Kidney (tissue), 14 donors: ENCODE measurements around the gene RAB7A. TPM values are rescaled to one million over a fixed set of nuclear protein-coding genes. Genes with fewer than 3 reads are reported as not detected.

Experiments
- DNase-seq, 5 donors: peaks; one replicate each; pipeline ENCODE4 v3.0.0-alpha.2; 2013 to 2020
- FAIRE-seq: peaks from 2 replicates; lab custom pipeline; 2012; peaks lifted over from hg19 to GRCh38; lab: Jason Lieb, UNC
- H3K27ac ChIP-seq, 2 donors: one replicate each; pipeline ENCODE4 v1.7.0; 2013; ENCODE audit warnings: low read depth in 2 of 2, low read length in 2 of 2, inconsistent platforms in 1 of 2
- H3K27me3 ChIP-seq: one replicate; pipeline ENCODE4 v1.7.1; 2013; ENCODE audit warnings: low read length, inconsistent platforms; ENCODE audit not compliant: control insufficient read depth, insufficient read depth
- H3K36me3 ChIP-seq, 3 donors: one replicate each; pipeline versions ENCODE4 v1.7.0 to v1.7.1; 2013; ENCODE audit warnings: low read length in 3 of 3, control low read depth in 1 of 3, inconsistent platforms in 1 of 3; ENCODE audit not compliant: insufficient read depth in 3 of 3, control insufficient read depth in 2 of 3
- H3K4me1 ChIP-seq, 3 donors: one replicate each; pipeline versions ENCODE4 v1.7.0 to v1.7.1; 2013; ENCODE audit warnings: low read length in 3 of 3, inconsistent platforms in 1 of 3, low read depth in 1 of 3; ENCODE audit not compliant: control insufficient read depth in 2 of 3, insufficient read depth in 2 of 3
- H3K4me3 ChIP-seq, 3 donors: one replicate each; pipeline versions ENCODE4 v1.7.0 to v1.8.1; 2013; ENCODE audit warnings: low read length in 3 of 3, control low read depth in 1 of 3, inconsistent platforms in 1 of 3
- H3K9ac ChIP-seq, 3 donors: one replicate each; pipeline versions ENCODE4 v1.7.0 to v1.7.1; 2013; ENCODE audit warnings: low read length in 3 of 3, control low read depth in 1 of 3, inconsistent platforms in 1 of 3
- H3K9me3 ChIP-seq, 3 donors: one replicate each; pipeline versions ENCODE4 v1.7.0 to v1.7.1; 2013; ENCODE audit warnings: low read length in 3 of 3, control low read depth in 1 of 3, inconsistent platforms in 1 of 3; ENCODE audit not compliant: control insufficient read depth in 2 of 3, insufficient read depth in 1 of 3
- intact Hi-C: fragments of 100-400 bp; cut with DNase I; formaldehyde crosslinking; loops from one replicate; pipeline ENCODE4 v1.11.1; 2022
- polyA plus RNA-seq: library from polyadenylated mRNA; stranded (reverse); fragments of 350-450 nt; fragmentation: Illumina TruSeq; extraction: RNeasy Lipid Tissue Mini Kit (QIAGEN cat#74804); gene quantifications from one replicate; pipeline ENCODE4 v1.2.3, GENCODE V29; 2014; ENCODE audit warnings: low read depth, low replicate concordance; ENCODE audit not compliant: insufficient read depth
- total RNA-seq: library from RNA; stranded (reverse); fragmentation: NEBNext Ultra II Directional; extraction: Animal tissue kit (Norgen Biotek cat#: 25700); gene quantifications from one replicate; pipeline ENCODE4 v1.2.1, GENCODE V29; 2021
- TF ChIP-seq, protein P1 (sequence below): IDR thresholded peaks from 3 replicates; pipeline ENCODE4 v1.5.1; 2012; ENCODE audit warnings: mild to moderate bottlenecking, moderate library complexity, borderline replicate concordance; ENCODE audit not compliant: insufficient read depth; ENCODE audit errors: extremely low read depth
- donor health status: control.
- donor health status: control.
- donor health status: control.
- donor health status: control.
- donor health status: control.
- donor health status: DM: yes; HTN: yes; CAD: no.
- donor health status: Normal renal cell carcinoma (clear cell type).

Gene RAB7A
- total and polyA plus RNA-seq, 2 donors from 2014 or later: 211 to 248 TPM

- no peak overlapping the region for H3K27ac ChIP-seq
- TF ChIP-seq, protein P1, sequence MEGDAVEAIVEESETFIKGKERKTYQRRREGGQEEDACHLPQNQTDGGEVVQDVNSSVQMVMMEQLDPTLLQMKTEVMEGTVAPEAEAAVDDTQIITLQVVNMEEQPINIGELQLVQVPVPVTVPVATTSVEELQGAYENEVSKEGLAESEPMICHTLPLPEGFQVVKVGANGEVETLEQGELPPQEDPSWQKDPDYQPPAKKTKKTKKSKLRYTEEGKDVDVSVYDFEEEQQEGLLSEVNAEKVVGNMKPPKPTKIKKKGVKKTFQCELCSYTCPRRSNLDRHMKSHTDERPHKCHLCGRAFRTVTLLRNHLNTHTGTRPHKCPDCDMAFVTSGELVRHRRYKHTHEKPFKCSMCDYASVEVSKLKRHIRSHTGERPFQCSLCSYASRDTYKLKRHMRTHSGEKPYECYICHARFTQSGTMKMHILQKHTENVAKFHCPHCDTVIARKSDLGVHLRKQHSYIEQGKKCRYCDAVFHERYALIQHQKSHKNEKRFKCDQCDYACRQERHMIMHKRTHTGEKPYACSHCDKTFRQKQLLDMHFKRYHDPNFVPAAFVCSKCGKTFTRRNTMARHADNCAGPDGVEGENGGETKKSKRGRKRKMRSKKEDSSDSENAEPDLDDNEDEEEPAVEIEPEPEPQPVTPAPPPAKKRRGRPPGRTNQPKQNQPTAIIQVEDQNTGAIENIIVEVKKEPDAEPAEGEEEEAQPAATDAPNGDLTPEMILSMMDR: no peak
- no peak for DNase-seq
- intact Hi-C loops: no loop called here
- no peak overlapping the region for H3K9ac ChIP-seq
- no peak for FAIRE-seq
- no peak overlapping the region for H3K4me3 ChIP-seq
- H3K9me3 ChIP-seq: peaks cover 0 to 33% (median 0%) of the 10 kb centered on the region in 3 donors
- H3K27me3 ChIP-seq: no peaks in the 10 kb centered on the region
- no peaks in the 10 kb centered on the region for H3K36me3 ChIP-seq
- no peaks in the 10 kb centered on the region for H3K4me1 ChIP-seq
Measured at GRCh38 chr3:128861491-128861890, 135.5 kb downstream of the RAB7A start.

GRCh38 chr3:128863560-128863959 lies 137.6 kb downstream of the RAB7A start:
- intact Hi-C loops: no loop called here

More at GRCh38 chr3:128863560-128863959, 137.6 kb downstream of the RAB7A start:
- FAIRE-seq (no peak), DNase-seq (peak in 1 of 5 donors; percentile 29)
- H3K4me3 ChIP-seq: no peak overlapping the region
- no peak overlapping the region for H3K9ac ChIP-seq
- H3K4me1 ChIP-seq: no peaks in the 10 kb centered on the region
- TF ChIP-seq, protein P1: no peak
- H3K27me3 ChIP-seq: no peaks in the 10 kb centered on the region
- H3K27ac ChIP-seq: no peak overlapping the region
- H3K36me3 ChIP-seq: no peaks in the 10 kb centered on the region
- peaks cover 0 to 25% (median 0%) of the 10 kb centered on the region in 3 donors for H3K9me3 ChIP-seq

Other genes with a start within 250 kb of the RAB7A start
- 31.4 TPM for gene GATA2, start 233.0 kb upstream of the RAB7A start, total RNA-seq
- 22.9 TPM for gene GATA2, start 233.0 kb upstream of the RAB7A start, polyA plus RNA-seq
- 234 TPM for gene RPN1, start 75.4 kb upstream of the RAB7A start, total RNA-seq
- gene RPN1, start 75.4 kb upstream of the RAB7A start, polyA plus RNA-seq: 192 TPM
- gene ACAD9, start 153.4 kb downstream of the RAB7A start, total RNA-seq: 50.2 TPM
- 36.2 TPM for gene ACAD9, start 153.4 kb downstream of the RAB7A start, polyA plus RNA-seq